Liver (tissue), 9 donors: ENCODE data around the gene RARRES2. TPM values are rescaled to one million over a fixed set of nuclear protein-coding genes. Genes with fewer than 3 reads are reported as not detected.

ENCODE experiments used
- DNase-seq: peaks from one replicate; pipeline ENCODE4 v3.0.0-alpha.2; 2017; ENCODE audit warnings: low spot score
- H3K27ac ChIP-seq, 2 donors: one replicate each; pipeline ENCODE4 v1.7.0; 2013; ENCODE audit warnings: inconsistent platforms in 2 of 2, low read length in 2 of 2, control low read depth in 1 of 2, low read depth in 1 of 2, mild to moderate bottlenecking in 1 of 2
- H3K27me3 ChIP-seq, 4 donors: one replicate each; pipeline versions ENCODE4 v1.6.1 to v1.7.0; 2013; ENCODE audit warnings: low read length in 3 of 4, inconsistent platforms in 1 of 4, mild to moderate bottlenecking in 1 of 4, moderate library complexity in 1 of 4; ENCODE audit not compliant: control insufficient read depth in 4 of 4, insufficient read depth in 4 of 4
- H3K36me3 ChIP-seq, 4 donors: one replicate each; pipeline versions ENCODE4 v1.6.1 to v1.7.0; 2013; ENCODE audit warnings: low read length in 3 of 4, mild to moderate bottlenecking in 3 of 4, low read depth in 1 of 4, moderate library complexity in 1 of 4; ENCODE audit not compliant: control insufficient read depth in 4 of 4, insufficient read depth in 3 of 4
- H3K4me1 ChIP-seq, 4 donors: one replicate each; pipeline versions ENCODE4 v1.6.1 to v1.7.0; 2013; ENCODE audit warnings: low read length in 3 of 4, mild to moderate bottlenecking in 3 of 4, moderate library complexity in 1 of 4; ENCODE audit not compliant: control insufficient read depth in 4 of 4, insufficient read depth in 4 of 4
- H3K4me3 ChIP-seq, 3 donors: one replicate each; pipeline versions ENCODE4 v1.6.1 to v1.7.0; 2013; ENCODE audit warnings: low read length in 3 of 3, control low read depth in 1 of 3, low read depth in 1 of 3, mild to moderate bottlenecking in 1 of 3
- H3K9ac ChIP-seq, 2 donors: one replicate each; pipeline ENCODE4 v1.7.0; 2013; ENCODE audit warnings: low read length in 2 of 2, mild to moderate bottlenecking in 2 of 2, moderate library complexity in 2 of 2, control low read depth in 1 of 2, low read depth in 1 of 2
- H3K9me3 ChIP-seq, 4 donors: one replicate each; pipeline versions ENCODE4 v1.6.1 to v1.7.0; 2013; ENCODE audit warnings: low read length in 3 of 4; ENCODE audit not compliant: control insufficient read depth in 4 of 4
- EGR1 ChIP-seq, 2 donors: IDR thresholded peaks; 2 replicates each; pipeline ENCODE4 v1.6.1; 2016 to 2018; ENCODE audit warnings: antibody characterized with exemption in 2 of 2, low read depth in 2 of 2
- FOXA2 ChIP-seq: IDR thresholded peaks from 2 replicates; pipeline ENCODE4 v1.6.1; 2016; ENCODE audit warnings: antibody characterized with exemption
- GABPA ChIP-seq, 2 donors: IDR thresholded peaks in 1 of 2; conservative IDR thresholded peaks in 1 of 2; 2 replicates each; pipeline ENCODE4 v1.6.1; 2016; ENCODE audit warnings: antibody characterized with exemption in 2 of 2, mild to moderate bottlenecking in 1 of 2, moderate library complexity in 1 of 2
- HNF4G ChIP-seq: IDR thresholded peaks from 2 replicates; pipeline ENCODE4 v1.6.1; 2016; ENCODE audit warnings: antibody characterized with exemption
- MAX ChIP-seq: IDR thresholded peaks from 2 replicates; pipeline ENCODE4 v1.6.1; 2016; ENCODE audit warnings: antibody characterized with exemption
- NR2F2 ChIP-seq: IDR thresholded peaks from 2 replicates; pipeline ENCODE4 v1.6.1; 2016; ENCODE audit warnings: antibody characterized with exemption
- RAD21 ChIP-seq, 2 donors: IDR thresholded peaks; 2 replicates each; pipeline ENCODE4 v1.6.1; 2016; ENCODE audit warnings: antibody characterized with exemption in 2 of 2, mild to moderate bottlenecking in 2 of 2
- REST ChIP-seq: IDR thresholded peaks from 2 replicates; pipeline ENCODE4 v1.6.1; 2016; ENCODE audit warnings: antibody characterized with exemption, mild to moderate bottlenecking
- SP1 ChIP-seq: IDR thresholded peaks from 2 replicates; pipeline ENCODE4 v1.6.1; 2018; ENCODE audit warnings: antibody characterized with exemption, mild to moderate bottlenecking
- TAF1 ChIP-seq: conservative IDR thresholded peaks from 2 replicates; pipeline ENCODE4 v1.6.1; 2016; ENCODE audit warnings: antibody characterized with exemption, mild to moderate bottlenecking
- YY1 ChIP-seq: IDR thresholded peaks from 2 replicates; pipeline ENCODE4 v1.6.1; 2016; ENCODE audit warnings: antibody characterized with exemption, mild to moderate bottlenecking
- WGBS: extraction: QIAGEN DNeasy Blood & Tissue Kit; methylation state at CpG from one replicate; pipeline ENCODE4 v1.1.7; 2013; 5-methylcytosine and 5-hydroxymethylcytosine counted together
- polyA plus RNA-seq, 2 donors: library from polyadenylated mRNA; stranded (reverse) in 1 of 2; unstranded in 1 of 2; fragments of 200-250 nt in 1 of 2; fragments of >200 nt in 1 of 2; fragmentation: Nextera tagmentation in 1 of 2; extraction: Ambion mirVana in 1 of 2; gene quantifications; one replicate each; pipeline versions ENCODE4 v1.2.1 to v1.2.3, GENCODE V29; 2013 to 2015
- total RNA-seq, 2 donors: library from RNA; depleted of rRNA; stranded (reverse); fragments of >200 nt; gene quantifications; one replicate each; pipeline ENCODE4 v1.2.3, GENCODE V29; 2014
- TF ChIP-seq, protein P1 (sequence below): IDR thresholded peaks from 2 replicates; pipeline ENCODE4 v1.6.1; 2016; ENCODE audit warnings: antibody characterized with exemption
- TF ChIP-seq, protein P2 (sequence below): IDR thresholded peaks from 2 replicates; pipeline ENCODE4 v1.6.1; 2016; ENCODE audit warnings: antibody characterized with exemption
- donor health status: healthy.
- donor health status: healthy.
- donor health status: healthy.
- donor health status: healthy.
- donor health status: healthy.

The RARRES2 gene
- total and polyA plus RNA-seq, 4 donors, result 149 to 1,915 (median 842) TPM

- Histone ChIP-seq H3K9ac (no peak overlapping the region), H3K27me3 (no peaks in the 10 kb centered on the region), H3K36me3 (no peaks in the 10 kb centered on the region), H3K4me1 (peaks cover 0 to 8% (median 3%) of the 10 kb centered on the region in 4 donors), H3K4me3 (no peak overlapping the region), H3K9me3 (no peaks in the 10 kb centered on the region), H3K27ac (no peak overlapping the region)
- DNase-seq, result no peak
- WGBS, result 91% methylated on average over 5 of the region's 5 CpGs
- TF ChIP-seq EGR1 (IDR thresholded peaks at IDR 0.05; ENCODE audit: low read depth in 2 of 2) (no peak), GABPA (IDR thresholded peaks at IDR 0.05 in 1 of 2, conservative IDR thresholded peaks at IDR 0.05 in 1 of 2) (no peak), YY1 (no peak), REST (no peak), MAX (no peak), FOXA2 (no peak)
- TF ChIP-seq, protein P1, sequence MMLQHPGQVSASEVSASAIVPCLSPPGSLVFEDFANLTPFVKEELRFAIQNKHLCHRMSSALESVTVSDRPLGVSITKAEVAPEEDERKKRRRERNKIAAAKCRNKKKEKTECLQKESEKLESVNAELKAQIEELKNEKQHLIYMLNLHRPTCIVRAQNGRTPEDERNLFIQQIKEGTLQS, result no peak
Measured at GRCh38 chr7:150311711-150312110, 29.7 kb downstream of the RARRES2 start.

DNA sequence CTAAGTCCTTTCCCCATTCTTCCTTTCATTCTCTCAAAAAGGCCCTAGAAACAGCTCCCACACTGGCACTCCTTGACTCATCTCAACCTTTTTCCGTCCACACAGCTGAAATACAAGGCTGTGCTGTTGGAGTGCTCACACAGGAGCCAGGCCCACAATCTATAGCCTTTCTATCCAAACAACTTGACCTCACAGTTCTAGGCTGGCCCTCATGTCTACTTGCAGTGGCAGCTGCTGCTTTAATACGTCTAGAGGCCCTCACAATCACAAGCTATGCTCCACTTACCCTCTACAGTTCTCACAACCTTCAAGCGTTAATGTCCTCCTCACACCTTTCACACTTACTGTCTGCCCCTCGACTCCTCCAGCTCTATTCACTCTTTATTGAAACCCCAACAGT is 30.3 kb downstream of the RARRES2 start:
- Histone ChIP-seq H3K4me3 (no peak overlapping the region), H3K27ac (no peak overlapping the region), H3K9ac (no peak overlapping the region), H3K27me3 (no peaks in the 10 kb centered on the region), H3K36me3 (no peaks in the 10 kb centered on the region), H3K4me1 (peaks cover 0 to 8% (median 3%) of the 10 kb centered on the region in 4 donors), H3K9me3 (no peaks in the 10 kb centered on the region)
- TF ChIP-seq EGR1 (IDR thresholded peaks at IDR 0.05; ENCODE audit: low read depth in 2 of 2), result no peak
- no peak for TF ChIP-seq TAF1
- no peak for TF ChIP-seq SP1
- no peak for TF ChIP-seq HNF4G
- TF ChIP-seq, protein P2, sequence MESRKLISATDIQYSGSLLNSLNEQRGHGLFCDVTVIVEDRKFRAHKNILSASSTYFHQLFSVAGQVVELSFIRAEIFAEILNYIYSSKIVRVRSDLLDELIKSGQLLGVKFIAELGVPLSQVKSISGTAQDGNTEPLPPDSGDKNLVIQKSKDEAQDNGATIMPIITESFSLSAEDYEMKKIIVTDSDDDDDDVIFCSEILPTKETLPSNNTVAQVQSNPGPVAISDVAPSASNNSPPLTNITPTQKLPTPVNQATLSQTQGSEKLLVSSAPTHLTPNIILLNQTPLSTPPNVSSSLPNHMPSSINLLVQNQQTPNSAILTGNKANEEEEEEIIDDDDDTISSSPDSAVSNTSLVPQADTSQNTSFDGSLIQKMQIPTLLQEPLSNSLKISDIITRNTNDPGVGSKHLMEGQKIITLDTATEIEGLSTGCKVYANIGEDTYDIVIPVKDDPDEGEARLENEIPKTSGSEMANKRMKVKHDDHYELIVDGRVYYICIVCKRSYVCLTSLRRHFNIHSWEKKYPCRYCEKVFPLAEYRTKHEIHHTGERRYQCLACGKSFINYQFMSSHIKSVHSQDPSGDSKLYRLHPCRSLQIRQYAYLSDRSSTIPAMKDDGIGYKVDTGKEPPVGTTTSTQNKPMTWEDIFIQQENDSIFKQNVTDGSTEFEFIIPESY, result no peak
- TF ChIP-seq RAD21 (IDR thresholded peaks at IDR 0.05), result no peak
- TF ChIP-seq REST, result no peak
- no peak for TF ChIP-seq NR2F2
- 96% methylated on average over 4 of the region's 4 CpGs for WGBS
- DNase-seq, result no peak
